ENCODE measurements around the gene CPA1.

CPA1 gene

GRCh38 chr7:130401101-130401500 lies 20.8 kb downstream of the CPA1 start:
- Histone ChIP-seq H3F3A (ENCODE audit: control insufficient read depth, insufficient read depth) (no peaks in the 10 kb centered on the region), H3K79me2 (ENCODE audit: control insufficient read depth, low read length) (no peaks in the 10 kb centered on the region), H3K4me2 (ENCODE audit: low read length) (no peak overlapping the region), H3K4me1 (ENCODE audit: control insufficient read depth, low read length) (no peaks in the 10 kb centered on the region), H4K20me1 (ENCODE audit: control insufficient read depth, insufficient read depth, low read depth, low read length) (no peaks in the 10 kb centered on the region), H3K27me3 (ENCODE audit: control insufficient read depth, low read length) (no peaks in the 10 kb centered on the region), H3K36me3 (ENCODE audit: control insufficient read depth, low read length) (peaks cover 29% of the 10 kb centered on the region), H3K9me2 (replicated peaks; ENCODE audit: control insufficient read depth, low read length) (no peaks in the 10 kb centered on the region), H3K27ac (ENCODE audit: low read depth, low read length) (no peak overlapping the region), H3K4me3 (ENCODE audit: low read length) (no peak overlapping the region), H3K9me3 (ENCODE audit: control insufficient read depth, insufficient read depth, low read length) (no peaks in the 10 kb centered on the region)
- no peak for TF ChIP-seq EZH2phosphoT487 (IDR thresholded peaks at IDR 0.05; ENCODE audit: borderline replicate concordance, low read length)
- TF ChIP-seq, protein P1, sequence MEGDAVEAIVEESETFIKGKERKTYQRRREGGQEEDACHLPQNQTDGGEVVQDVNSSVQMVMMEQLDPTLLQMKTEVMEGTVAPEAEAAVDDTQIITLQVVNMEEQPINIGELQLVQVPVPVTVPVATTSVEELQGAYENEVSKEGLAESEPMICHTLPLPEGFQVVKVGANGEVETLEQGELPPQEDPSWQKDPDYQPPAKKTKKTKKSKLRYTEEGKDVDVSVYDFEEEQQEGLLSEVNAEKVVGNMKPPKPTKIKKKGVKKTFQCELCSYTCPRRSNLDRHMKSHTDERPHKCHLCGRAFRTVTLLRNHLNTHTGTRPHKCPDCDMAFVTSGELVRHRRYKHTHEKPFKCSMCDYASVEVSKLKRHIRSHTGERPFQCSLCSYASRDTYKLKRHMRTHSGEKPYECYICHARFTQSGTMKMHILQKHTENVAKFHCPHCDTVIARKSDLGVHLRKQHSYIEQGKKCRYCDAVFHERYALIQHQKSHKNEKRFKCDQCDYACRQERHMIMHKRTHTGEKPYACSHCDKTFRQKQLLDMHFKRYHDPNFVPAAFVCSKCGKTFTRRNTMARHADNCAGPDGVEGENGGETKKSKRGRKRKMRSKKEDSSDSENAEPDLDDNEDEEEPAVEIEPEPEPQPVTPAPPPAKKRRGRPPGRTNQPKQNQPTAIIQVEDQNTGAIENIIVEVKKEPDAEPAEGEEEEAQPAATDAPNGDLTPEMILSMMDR (IDR thresholded peaks at IDR 0.05; ENCODE audit: low read depth, low read length, poor library complexity, severe bottlenecking): no peak

DNA sequence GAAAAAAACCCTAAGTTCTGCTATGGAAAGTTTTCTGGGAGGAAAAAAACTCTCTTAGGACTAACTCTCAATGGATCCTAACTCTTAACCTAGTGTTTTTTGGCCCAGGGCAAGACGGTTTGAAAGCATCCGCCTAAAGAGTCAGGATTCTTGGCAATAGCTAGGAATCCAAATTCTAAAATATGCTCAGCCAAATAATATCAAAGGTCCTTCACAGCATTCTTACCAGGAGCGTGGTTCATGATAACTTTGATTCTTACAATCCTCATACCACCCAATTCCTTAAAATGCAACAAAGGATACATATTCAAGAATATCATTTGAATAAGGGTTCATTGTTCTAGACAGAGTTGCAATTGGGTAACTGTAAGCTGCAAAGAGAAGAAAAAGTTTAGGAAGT lies 21.3 kb downstream of the CPA1 start:
- Histone ChIP-seq H3K9me3 (ENCODE audit: control insufficient read depth, insufficient read depth, low read length) (no peaks in the 10 kb centered on the region), H4K20me1 (ENCODE audit: control insufficient read depth, insufficient read depth, low read depth, low read length) (no peaks in the 10 kb centered on the region), H3K4me3 (ENCODE audit: low read length) (no peak overlapping the region), H3K27ac (ENCODE audit: low read depth, low read length) (no peak overlapping the region), H3F3A (ENCODE audit: control insufficient read depth, insufficient read depth) (no peaks in the 10 kb centered on the region), H3K27me3 (ENCODE audit: control insufficient read depth, low read length) (no peaks in the 10 kb centered on the region), H3K79me2 (ENCODE audit: control insufficient read depth, low read length) (no peaks in the 10 kb centered on the region), H3K36me3 (ENCODE audit: control insufficient read depth, low read length) (peaks cover 29% of the 10 kb centered on the region), H3K4me2 (ENCODE audit: low read length) (no peak overlapping the region), H3K9me2 (replicated peaks; ENCODE audit: control insufficient read depth, low read length) (no peaks in the 10 kb centered on the region), H3K4me1 (ENCODE audit: control insufficient read depth, low read length) (no peaks in the 10 kb centered on the region)
- no peak for TF ChIP-seq EZH2phosphoT487 (IDR thresholded peaks at IDR 0.05; ENCODE audit: borderline replicate concordance, low read length)
- TF ChIP-seq, protein P1 (IDR thresholded peaks at IDR 0.05; ENCODE audit: low read depth, low read length, poor library complexity, severe bottlenecking): no peak

DNA sequence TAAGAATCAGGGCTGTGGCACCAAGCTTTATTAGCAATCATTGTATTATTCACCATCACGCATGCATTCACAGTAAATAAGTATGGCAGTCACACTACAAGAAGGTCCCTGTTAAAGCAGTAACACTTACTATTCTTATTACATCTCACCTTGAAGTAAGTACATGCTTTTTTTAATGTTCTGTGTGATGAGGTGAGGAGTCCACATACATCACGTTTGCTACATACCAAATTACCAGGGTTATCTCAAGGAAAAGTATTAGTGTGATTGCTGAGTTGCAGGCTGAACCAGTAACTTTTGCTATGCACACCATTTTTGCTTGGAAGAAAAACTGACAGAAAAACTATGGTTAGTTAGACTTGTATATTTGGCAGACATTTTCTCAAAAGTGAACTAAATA lies 24.7 kb downstream of the CPA1 start:
- Histone ChIP-seq H3K9me2 (replicated peaks; ENCODE audit: control insufficient read depth, low read length) (no peaks in the 10 kb centered on the region), H3K4me3 (ENCODE audit: low read length) (no peak overlapping the region), H3K9me3 (ENCODE audit: control insufficient read depth, insufficient read depth, low read length) (no peaks in the 10 kb centered on the region), H3K36me3 (ENCODE audit: control insufficient read depth, low read length) (peaks cover 15% of the 10 kb centered on the region), H3K4me1 (ENCODE audit: control insufficient read depth, low read length) (no peaks in the 10 kb centered on the region), H3K27ac (ENCODE audit: low read depth, low read length) (no peak overlapping the region), H3K4me2 (ENCODE audit: low read length) (no peak overlapping the region), H4K20me1 (ENCODE audit: control insufficient read depth, insufficient read depth, low read depth, low read length) (no peaks in the 10 kb centered on the region), H3F3A (ENCODE audit: control insufficient read depth, insufficient read depth) (no peaks in the 10 kb centered on the region), H3K79me2 (ENCODE audit: control insufficient read depth, low read length) (no peaks in the 10 kb centered on the region), H3K27me3 (ENCODE audit: control insufficient read depth, low read length) (no peaks in the 10 kb centered on the region)
- TF ChIP-seq EZH2phosphoT487 (IDR thresholded peaks at IDR 0.05; ENCODE audit: borderline replicate concordance, low read length): no peak
- TF ChIP-seq, protein P1 (IDR thresholded peaks at IDR 0.05; ENCODE audit: low read depth, low read length, poor library complexity, severe bottlenecking): no peak

Measured in DOHH2 (cell line).